Ishikawa (cell line): Measurements from ENCODE around the gene TMEM138.

Experiments used
- CEBPB ChIP-seq: IDR thresholded peaks from 2 replicates; pipeline ENCODE4 v1.6.1; 2012
- CREB1 ChIP-seq: IDR thresholded peaks from 2 replicates; pipeline ENCODE4 v1.6.1; 2012; ENCODE audit warnings: low read depth
- EGR1 ChIP-seq: IDR thresholded peaks from 2 replicates; pipeline ENCODE4 v1.6.1; 2012
- EP300 ChIP-seq: IDR thresholded peaks from 2 replicates; pipeline ENCODE4 v1.6.1; 2012; ENCODE audit warnings: borderline replicate concordance
- FOXM1 ChIP-seq: IDR thresholded peaks from 2 replicates; pipeline ENCODE4 v1.6.1; 2012; ENCODE audit warnings: low read depth, borderline replicate concordance
- MAX ChIP-seq: IDR thresholded peaks from 2 replicates; pipeline ENCODE4 v1.6.1; 2012
- NFIC ChIP-seq: IDR thresholded peaks from 2 replicates; pipeline ENCODE4 v1.6.1; 2012
- RAD21 ChIP-seq: IDR thresholded peaks from 2 replicates; pipeline ENCODE4 v1.6.1; 2012; ENCODE audit warnings: low read depth
- REST ChIP-seq: IDR thresholded peaks from 2 replicates; pipeline ENCODE4 v1.6.1; 2012; ENCODE audit warnings: low read depth, mild to moderate bottlenecking
- TAF1 ChIP-seq: IDR thresholded peaks from 2 replicates; pipeline ENCODE4 v1.6.1; 2012; ENCODE audit warnings: low read depth, mild to moderate bottlenecking
- TCF12 ChIP-seq: IDR thresholded peaks from 2 replicates; pipeline ENCODE4 v1.6.1; 2012; ENCODE audit warnings: low read depth
- TEAD4 ChIP-seq: IDR thresholded peaks from 2 replicates; pipeline ENCODE4 v1.6.1; 2012
- USF1 ChIP-seq: IDR thresholded peaks from 2 replicates; pipeline ENCODE4 v1.6.1; 2012
- YY1 ChIP-seq: IDR thresholded peaks from 2 replicates; pipeline ENCODE4 v1.6.1; 2012; ENCODE audit warnings: low read depth
- ZBTB7A ChIP-seq: IDR thresholded peaks from 2 replicates; pipeline ENCODE4 v1.6.1; 2012; ENCODE audit warnings: low read depth

The TMEM138 gene

GRCh38 chr11:61340979-61341378, 21.2 kb upstream of the TMEM138 start:
- no peak for TF ChIP-seq REST
- TF ChIP-seq MAX: no peak
- TF ChIP-seq CEBPB: no peak
- TF ChIP-seq TCF12: no peak
- TF ChIP-seq TEAD4: no peak
- TF ChIP-seq EP300: no peak
- TF ChIP-seq EGR1: no peak
- TF ChIP-seq YY1: no peak
- TF ChIP-seq CREB1: no peak

GRCh38 chr11:61341706-61342105, 20.5 kb upstream of the TMEM138 start:
- TF ChIP-seq CREB1 (no peak), FOXM1 (no peak), MAX (no peak), TCF12 (no peak)

- TF ChIP-seq TEAD4 (no peak), FOXM1 (no peak), EP300 (no peak)
Observed at GRCh38 chr11:61342207-61342803, 19.9 kb upstream of the TMEM138 start.

GRCh38 chr11:61343792-61344745, 18.1 kb upstream of the TMEM138 start:
- no peak for TF ChIP-seq USF1
- TF ChIP-seq NFIC: no peak
- TF ChIP-seq TCF12: no peak
- no peak for TF ChIP-seq TAF1

GRCh38 chr11:61345170-61345610, 17.0 kb upstream of the TMEM138 start:
- no peak for TF ChIP-seq EGR1
- no peak for TF ChIP-seq FOXM1
- no peak for TF ChIP-seq EP300
- no peak for TF ChIP-seq YY1
- TF ChIP-seq NFIC: no peak
- TF ChIP-seq ZBTB7A: no peak

- no peak for TF ChIP-seq TAF1
- TF ChIP-seq NFIC: no peak
- TF ChIP-seq RAD21: no peak
Observed at GRCh38 chr11:61345954-61346843, 16.0 kb upstream of the TMEM138 start.

GRCh38 chr11:61347916-61348461, 14.2 kb upstream of the TMEM138 start:
- no peak for TF ChIP-seq USF1
- no peak for TF ChIP-seq MAX
- TF ChIP-seq FOXM1: no peak
- no peak for TF ChIP-seq TAF1
